Stimulated activated naive CD8-positive, alpha-beta T cell treated with anti-CD3 and anti-CD28 coated beads, Interleukin-15, amount 100 ng/mL, for 72 hours (primary cell): Measurements from ENCODE around the gene LCP1.
A peak's percentile ranks its signal among the peaks of the same experiment; 100 is the strongest.
"Not testable (repeated sequence)": the region's sequence is repeated elsewhere in the genome, so short reads cannot be mapped to it uniquely, and the experiment has no call there.

Experiments
- ATAC-seq: fragments of 150-1000 bp; cut with Tn5 transposase; 2 replicates; pipeline ENCODE4 v1.10.0; 2021; ENCODE audit warnings: mild to moderate bottlenecking, moderate library complexity
- DNase-seq, 2 donors: peaks; one replicate each; pipeline ENCODE4 v3.0.0; 2021 to 2022
- H3K27ac Mint-ChIP-seq, 2 donors: one replicate each; pipeline ENCODE4 v1.8.0; 2022; ENCODE audit warnings: mild to moderate bottlenecking in 2 of 2, mixed read lengths in 2 of 2, moderate library complexity in 2 of 2
- H3K27me3 Mint-ChIP-seq: one replicate; pipeline ENCODE4 v1.8.0; 2022; ENCODE audit warnings: mixed read lengths
- H3K4me1 Mint-ChIP-seq: one replicate; pipeline ENCODE4 v1.8.0; 2022; ENCODE audit warnings: mild to moderate bottlenecking, mixed read lengths
- H3K4me3 Mint-ChIP-seq, 2 donors: one replicate each; pipeline ENCODE4 v1.8.0; 2022; ENCODE audit warnings: mild to moderate bottlenecking in 2 of 2, mixed read lengths in 2 of 2, moderate library complexity in 1 of 2
- H3K9me3 Mint-ChIP-seq, 2 donors: one replicate each; pipeline ENCODE4 v1.8.0; 2022; ENCODE audit warnings: mixed read lengths in 2 of 2

Gene LCP1

GRCh38 chr13:46171739-46172138, 10.2 kb downstream of the LCP1 start:
- no peaks in the 10 kb centered on the region for H3K9me3 Mint-ChIP-seq
- H3K27me3 Mint-ChIP-seq, result no peaks in the 10 kb centered on the region
- peaks cover 97% of the 10 kb centered on the region for H3K4me1 Mint-ChIP-seq
- ATAC-seq (no peak), DNase-seq (no peak)
- H3K4me3 Mint-ChIP-seq, result peak overlapping the region; percentile 73 to 95
- H3K27ac Mint-ChIP-seq, result peak overlapping the region; percentile 69

- no peak for ATAC-seq
- Mint-ChIP-seq H3K9me3 (no peaks in the 10 kb centered on the region), H3K4me3 (peak overlapping the region; percentile 73 to 95), H3K4me1 (peaks cover 98% of the 10 kb centered on the region), H3K27me3 (no peaks in the 10 kb centered on the region), H3K27ac (peak overlapping the region; percentile 69)
- no peak for DNase-seq
Measured at GRCh38 chr13:46171217-46171616, 10.8 kb downstream of the LCP1 start.

- H3K27me3 Mint-ChIP-seq, result no peaks in the 10 kb centered on the region
- no peak for DNase-seq
- ATAC-seq, result peak; percentile 0
- H3K4me1 Mint-ChIP-seq, result peaks cover 99% of the 10 kb centered on the region
- peak overlapping the region; percentile 13 to 89 for H3K27ac Mint-ChIP-seq
- no peaks in the 10 kb centered on the region for H3K9me3 Mint-ChIP-seq
- peak overlapping the region; percentile 73 to 95 for H3K4me3 Mint-ChIP-seq
Measured at GRCh38 chr13:46170687-46171086, 11.3 kb downstream of the LCP1 start.

GRCh38 chr13:46170268-46170667, 11.7 kb downstream of the LCP1 start:
- H3K27me3 Mint-ChIP-seq, result no peaks in the 10 kb centered on the region
- peaks cover 99% of the 10 kb centered on the region for H3K4me1 Mint-ChIP-seq
- H3K27ac Mint-ChIP-seq, result peak overlapping the region; percentile 29 to 94
- ATAC-seq (no peak), DNase-seq (no peak)
- H3K4me3 Mint-ChIP-seq, result peak overlapping the region; percentile 73 to 95
- H3K9me3 Mint-ChIP-seq, result no peaks in the 10 kb centered on the region

GRCh38 chr13:46169758-46170157, 12.2 kb downstream of the LCP1 start:
- Mint-ChIP-seq H3K4me1 (peaks cover 99% of the 10 kb centered on the region), H3K9me3 (no peaks in the 10 kb centered on the region), H3K4me3 (peak overlapping the region; percentile 73 to 95), H3K27ac (peak overlapping the region; percentile 91 to 94), H3K27me3 (no peaks in the 10 kb centered on the region)
- DNase-seq (no peak), ATAC-seq (no peak)

- DNase-seq, result no peak
- H3K4me3 Mint-ChIP-seq, result peak overlapping the region; percentile 73 to 95
- peaks cover 100% of the 10 kb centered on the region for H3K4me1 Mint-ChIP-seq
- no peaks in the 10 kb centered on the region for H3K9me3 Mint-ChIP-seq
- ATAC-seq, result peak; percentile 47
- peak overlapping the region; percentile 91 to 94 for H3K27ac Mint-ChIP-seq
- no peaks in the 10 kb centered on the region for H3K27me3 Mint-ChIP-seq
Measured at GRCh38 chr13:46168783-46169182, 13.2 kb downstream of the LCP1 start.

- no peaks in the 10 kb centered on the region for H3K9me3 Mint-ChIP-seq
- H3K27ac Mint-ChIP-seq, result peak overlapping the region; percentile 65 to 94
- DNase-seq, result peak in 1 of 2 donors; percentile 62
- H3K27me3 Mint-ChIP-seq, result no peaks in the 10 kb centered on the region
- ATAC-seq, result peak; percentile 59
- peaks cover 97% of the 10 kb centered on the region for H3K4me1 Mint-ChIP-seq
- peak overlapping the region; percentile 73 to 95 for H3K4me3 Mint-ChIP-seq
Measured at GRCh38 chr13:46168341-46168740, 13.6 kb downstream of the LCP1 start.

- ATAC-seq (no peak), DNase-seq (no peak)
- no peaks in the 10 kb centered on the region for H3K27me3 Mint-ChIP-seq
- H3K27ac Mint-ChIP-seq, result peak overlapping the region; percentile 72 to 94
- H3K9me3 Mint-ChIP-seq, result no peaks in the 10 kb centered on the region
- H3K4me3 Mint-ChIP-seq, result peak overlapping the region; percentile 73 to 95
- peaks cover 91% of the 10 kb centered on the region for H3K4me1 Mint-ChIP-seq
Measured at GRCh38 chr13:46166947-46167610, 14.9 kb downstream of the LCP1 start.

- H3K27me3 Mint-ChIP-seq, result no peaks in the 10 kb centered on the region
- peaks cover 91% of the 10 kb centered on the region for H3K4me1 Mint-ChIP-seq
- H3K4me3 Mint-ChIP-seq, result peak overlapping the region; percentile 63 to 95
- H3K27ac Mint-ChIP-seq, result peak overlapping the region; percentile 17 to 75
- DNase-seq, result no peak
- no peaks in the 10 kb centered on the region for H3K9me3 Mint-ChIP-seq
- ATAC-seq, result peak; percentile 24
Measured at GRCh38 chr13:46166224-46166584, 15.8 kb downstream of the LCP1 start.

- H3K9me3 Mint-ChIP-seq, result no peaks in the 10 kb centered on the region
- DNase-seq (peak; percentile 60 to 79), ATAC-seq (peak; percentile 86)
- peak overlapping the region; percentile 17 to 75 for H3K27ac Mint-ChIP-seq
- H3K27me3 Mint-ChIP-seq, result no peaks in the 10 kb centered on the region
- peaks cover 90% of the 10 kb centered on the region for H3K4me1 Mint-ChIP-seq
- H3K4me3 Mint-ChIP-seq, result peak overlapping the region; percentile 63 to 95
Measured at GRCh38 chr13:46165485-46166223, 16.3 kb downstream of the LCP1 start.

GRCh38 chr13:46164661-46165060, 17.3 kb downstream of the LCP1 start:
- Mint-ChIP-seq H3K4me3 (peak overlapping the region; percentile 64 to 70), H3K4me1 (peaks cover 90% of the 10 kb centered on the region), H3K27ac (peak overlapping the region; percentile 61 to 80), H3K27me3 (no peaks in the 10 kb centered on the region), H3K9me3 (no peaks in the 10 kb centered on the region)
- no peak for ATAC-seq
- no peak for DNase-seq

- not testable (repeated sequence) for H3K9me3 Mint-ChIP-seq, H3K27me3 Mint-ChIP-seq, DNase-seq, ATAC-seq
- peak overlapping the region in 1 of 2 donors; percentile 94 for H3K27ac Mint-ChIP-seq
- peak overlapping the region in 1 of 2 donors; percentile 72 for H3K4me3 Mint-ChIP-seq
- peaks cover 83% of the 10 kb centered on the region for H3K4me1 Mint-ChIP-seq
Measured at GRCh38 chr13:46162741-46163140, 19.2 kb downstream of the LCP1 start.

- no peaks in the 10 kb centered on the region for H3K27me3 Mint-ChIP-seq
- ATAC-seq (peak; percentile 41), DNase-seq (peak; percentile 44 to 50)
- peak overlapping the region; percentile 68 to 94 for H3K27ac Mint-ChIP-seq
- peak overlapping the region; percentile 69 to 82 for H3K4me3 Mint-ChIP-seq
- no peaks in the 10 kb centered on the region for H3K9me3 Mint-ChIP-seq
- H3K4me1 Mint-ChIP-seq, result peaks cover 66% of the 10 kb centered on the region
Measured at GRCh38 chr13:46160471-46161066, 21.4 kb downstream of the LCP1 start.

GRCh38 chr13:46160065-46160464, 21.9 kb downstream of the LCP1 start:
- DNase-seq (no peak), ATAC-seq (peak; percentile 12)
- H3K4me3 Mint-ChIP-seq, result peak overlapping the region; percentile 69 to 82
- peaks cover 61% of the 10 kb centered on the region for H3K4me1 Mint-ChIP-seq
- peak overlapping the region; percentile 68 to 94 for H3K27ac Mint-ChIP-seq
- H3K27me3 Mint-ChIP-seq, result no peaks in the 10 kb centered on the region
- H3K9me3 Mint-ChIP-seq, result no peaks in the 10 kb centered on the region

GRCh38 chr13:46158983-46159382, 23.0 kb downstream of the LCP1 start:
- Mint-ChIP-seq H3K27ac (peak overlapping the region; percentile 13 to 94), H3K9me3 (no peaks in the 10 kb centered on the region), H3K27me3 (no peaks in the 10 kb centered on the region), H3K4me1 (peaks cover 58% of the 10 kb centered on the region), H3K4me3 (peak overlapping the region in 1 of 2 donors; percentile 82)
- peak; percentile 75 for ATAC-seq
- DNase-seq, result no peak

GRCh38 chr13:46158222-46158621, 23.8 kb downstream of the LCP1 start:
- Mint-ChIP-seq H3K9me3 (no peaks in the 10 kb centered on the region), H3K4me1 (peaks cover 63% of the 10 kb centered on the region), H3K27me3 (no peaks in the 10 kb centered on the region), H3K4me3 (no peak overlapping the region), H3K27ac (no peak overlapping the region)
- no peak for DNase-seq
- ATAC-seq, result no peak
